Small intestine (tissue), 7 donors: ENCODE results near the gene ZNF841. TPM values are rescaled to one million over a fixed set of nuclear protein-coding genes. Genes with fewer than 3 reads are reported as not detected.
"Not testable (repeated sequence)": the region's sequence is repeated elsewhere in the genome, so short reads cannot be mapped to it uniquely, and the experiment has no call there.

Experiments
- DNase-seq, 2 donors: peaks; one replicate each; pipeline versions ENCODE4 v3.0.0 to v3.0.0-alpha.2; 2013
- FAIRE-seq: peaks from 2 replicates; lab custom pipeline; 2012; peaks lifted over from hg19 to GRCh38; lab: Jason Lieb, UNC
- H3K27ac ChIP-seq, 3 donors: one replicate each; pipeline ENCODE4 v1.5.1; 2013; ENCODE audit warnings: low read length in 2 of 3, mild to moderate bottlenecking in 2 of 3, control low read depth in 1 of 3, inconsistent platforms in 1 of 3, low read depth in 1 of 3, moderate library complexity in 1 of 3
- H3K27me3 ChIP-seq, 3 donors: one replicate each; pipeline ENCODE4 v1.6.1; 2013; ENCODE audit warnings: low read length in 3 of 3, inconsistent platforms in 1 of 3; ENCODE audit not compliant: control insufficient read depth in 3 of 3, insufficient read depth in 3 of 3
- H3K36me3 ChIP-seq, 3 donors: one replicate each; pipeline ENCODE4 v1.6.1; 2013; ENCODE audit warnings: low read length in 3 of 3, inconsistent platforms in 1 of 3, low read depth in 1 of 3, mild to moderate bottlenecking in 1 of 3, moderate library complexity in 1 of 3; ENCODE audit not compliant: control insufficient read depth in 3 of 3, insufficient read depth in 2 of 3
- H3K4me1 ChIP-seq, 3 donors: one replicate each; pipeline ENCODE4 v1.6.1; 2013; ENCODE audit warnings: low read length in 2 of 3, inconsistent platforms in 1 of 3, low read depth in 1 of 3, mild to moderate bottlenecking in 1 of 3, moderate library complexity in 1 of 3; ENCODE audit not compliant: control insufficient read depth in 3 of 3, insufficient read depth in 2 of 3
- H3K4me3 ChIP-seq, 3 donors: one replicate each; pipeline ENCODE4 v1.5.1; 2013; ENCODE audit warnings: low read length in 3 of 3, control low read depth in 1 of 3, inconsistent platforms in 1 of 3, low read depth in 1 of 3, mild to moderate bottlenecking in 1 of 3, moderate library complexity in 1 of 3
- H3K9me3 ChIP-seq, 2 donors: one replicate each; pipeline ENCODE4 v1.6.1; 2013; ENCODE audit warnings: low read depth in 1 of 2, low read length in 1 of 2; ENCODE audit not compliant: control insufficient read depth in 2 of 2, insufficient read depth in 1 of 2
- WGBS, 3 donors: extraction: QIAGEN DNeasy Blood & Tissue Kit; methylation state at CpG; one replicate each; pipeline ENCODE4 v1.1.7; 2013; 5-methylcytosine and 5-hydroxymethylcytosine counted together
- polyA plus RNA-seq, 4 donors: library from polyadenylated mRNA; stranded (reverse) in 3 of 4; unstranded in 1 of 4; fragments of 200-250 nt in 3 of 4; fragments of 120-200 nt in 1 of 4; gene quantifications; one replicate each; pipeline versions ENCODE4 v1.2.1 to v1.2.3, GENCODE V29; 2013
- donor health status: healthy with polysubstance abuse.
- donor health status: control.
- donor health status: control.
- donor health status: Bipolar disorder and iron deficiency.
- donor health status: healthy.

The ZNF841 gene
- polyA plus RNA-seq, 4 donors = 4.1 to 24.7 (median 8.7) TPM

GRCh38 chr19:52096416-52096815 lies 851 bp upstream of the ZNF841 start:
- H3K9me3 ChIP-seq = peaks cover 2 to 36% of the 10 kb centered on the region in 2 donors
- not testable (repeated sequence) for H3K27me3 ChIP-seq, FAIRE-seq, H3K36me3 ChIP-seq, H3K27ac ChIP-seq, DNase-seq, H3K4me3 ChIP-seq, H3K4me1 ChIP-seq
- WGBS, 3 donors = 79 to 98% (median 87%) methylated on average over 3 of the region's 3 CpGs

- FAIRE-seq = no peak
- Histone ChIP-seq H3K9me3 (peaks cover 2 to 42% of the 10 kb centered on the region in 2 donors), H3K27ac (peak overlapping the region in 2 of 3 donors; percentile 80 to 93), H3K36me3 (peaks cover 5 to 18% (median 12%) of the 10 kb centered on the region in 3 donors), H3K27me3 (peaks cover 0 to 1% (median 0%) of the 10 kb centered on the region in 3 donors), H3K4me1 (peaks cover 0 to 5% (median 0%) of the 10 kb centered on the region in 3 donors), H3K4me3 (peak overlapping the region; percentile 87 to 97 (median 87))
- peak; percentile 0 to 59 for DNase-seq
- WGBS, 3 donors = 5 to 11% (median 8%) methylated on average over 12 of the region's 12 CpGs
These were observed 937 bp downstream of the ZNF841 start for GRCh38 chr19:52094526-52095130.

- peaks cover 25 to 63% (median 44%) of the 10 kb centered on the region in 3 donors for H3K36me3 ChIP-seq
- no peak for FAIRE-seq
- H3K9me3 ChIP-seq = peaks cover 3 to 71% of the 10 kb centered on the region in 2 donors
- H3K27me3 ChIP-seq = peaks cover 0 to 1% (median 0%) of the 10 kb centered on the region in 3 donors
- H3K27ac ChIP-seq = no peak overlapping the region
- DNase-seq = no peak
- no peak overlapping the region for H3K4me3 ChIP-seq
- no peaks in the 10 kb centered on the region for H3K4me1 ChIP-seq
These were observed 9.1 kb downstream of the ZNF841 start for GRCh38 chr19:52086481-52086880.

- 96 to 98% (median 96%) methylated on average over 5 of the region's 5 CpGs for WGBS, 3 donors
- FAIRE-seq = no peak
These were observed 25.1 kb downstream of the ZNF841 start for GRCh38 chr19:52070496-52070895.

GRCh38 chr19:52069653-52070052 lies 25.9 kb downstream of the ZNF841 start:
- WGBS, 3 donors = 89 to 93% (median 90%) methylated on average over 2 of the region's 2 CpGs
- no peak for DNase-seq
- Histone ChIP-seq H3K27me3 (no peaks in the 10 kb centered on the region), H3K4me1 (no peaks in the 10 kb centered on the region), H3K9me3 (peaks cover 11 to 66% of the 10 kb centered on the region in 2 donors), H3K27ac (no peak overlapping the region), H3K36me3 (peaks cover 29 to 57% (median 41%) of the 10 kb centered on the region in 3 donors), H3K4me3 (no peak overlapping the region)
- FAIRE-seq = no peak

More at GRCh38 chr19:52070496-52070895, 25.1 kb downstream of the ZNF841 start:
- H3K27ac ChIP-seq = no peak overlapping the region
- no peaks in the 10 kb centered on the region for H3K4me1 ChIP-seq
- H3K36me3 ChIP-seq = peaks cover 31 to 60% (median 44%) of the 10 kb centered on the region in 3 donors
- no peaks in the 10 kb centered on the region for H3K27me3 ChIP-seq
- H3K9me3 ChIP-seq = peaks cover 7 to 63% of the 10 kb centered on the region in 2 donors
- no peak overlapping the region for H3K4me3 ChIP-seq
- no peak for DNase-seq

GRCh38 chr19:52066258-52066863 lies 29.2 kb downstream of the ZNF841 start:
- Histone ChIP-seq H3K27ac (no peak overlapping the region), H3K36me3 (peaks cover 23 to 47% (median 35%) of the 10 kb centered on the region in 3 donors), H3K4me1 (no peaks in the 10 kb centered on the region), H3K27me3 (no peaks in the 10 kb centered on the region), H3K4me3 (no peak overlapping the region), H3K9me3 (peaks cover 14 to 75% of the 10 kb centered on the region in 2 donors)
- WGBS, 3 donors = 97 to 98% (median 97%) methylated on average over 6 of the region's 6 CpGs
- FAIRE-seq (no peak), DNase-seq (no peak)

GRCh38 chr19:52065399-52065798 lies 30.2 kb downstream of the ZNF841 start:
- DNase-seq (no peak), FAIRE-seq (no peak)
- H3K27ac ChIP-seq = no peak overlapping the region
- peaks cover 21 to 39% (median 35%) of the 10 kb centered on the region in 3 donors for H3K36me3 ChIP-seq
- 98 to 99% (median 98%) methylated on average over 6 of the region's 6 CpGs for WGBS, 3 donors
- no peaks in the 10 kb centered on the region for H3K27me3 ChIP-seq
- no peaks in the 10 kb centered on the region for H3K4me1 ChIP-seq
- H3K9me3 ChIP-seq = peaks cover 13 to 77% of the 10 kb centered on the region in 2 donors
- no peak overlapping the region for H3K4me3 ChIP-seq

- WGBS, 3 donors = 89 to 91% (median 90%) methylated on average over 3 of the region's 3 CpGs
These were observed 39.1 kb downstream of the ZNF841 start for GRCh38 chr19:52056480-52056879.

More at GRCh38 chr19:52056480-52056879, 39.1 kb downstream of the ZNF841 start:
- H3K27me3 ChIP-seq, H3K27ac ChIP-seq, FAIRE-seq, H3K4me1 ChIP-seq, DNase-seq, H3K4me3 ChIP-seq, H3K36me3 ChIP-seq: not testable (repeated sequence)
- H3K9me3 ChIP-seq = peaks cover 2 to 42% of the 10 kb centered on the region in 2 donors
